HEK293 (cell line): ENCODE measurements around the gene NDUFS7.
A peak's percentile ranks its signal among the peaks of the same experiment; 100 is the strongest.

Source experiments
- CTCF ChIA-PET: fragments of 350-600 bp; formaldehyde crosslinking; extraction: SDS; loops from one replicate; lab custom pipeline; 2021; ENCODE audit warnings: antibody characterized with exemption; lab: Yijun Ruan, JAX
- POLR2A ChIA-PET: fragments of 300-600 bp; formaldehyde crosslinking; extraction: SDS; loops from one replicate; lab custom pipeline; 2020; ENCODE audit warnings: antibody characterized with exemption, inconsistent platforms; lab: Yijun Ruan, JAX
- H3K27ac ChIP-seq: fragments of 200-500 bp; sonication (Bioruptor generic); 2 replicates; pipeline ENCODE4 v1.5.1; 2014; ENCODE audit warnings: low read depth, low read length, control low read depth, inconsistent platforms; ENCODE audit errors: extremely low read depth
- H3K36me3 ChIP-seq, 2 experiments: fragments of 200-500 bp in 1 of 2; sonication (Bioruptor generic) in 1 of 2; 1 replicate in 1 of 2; 2 replicates in 1 of 2; pipeline ENCODE4 v1.5.1; 2014 to 2017; ENCODE audit warnings: inconsistent platforms in 2 of 2, low read length in 2 of 2; ENCODE audit not compliant: control insufficient read depth in 2 of 2, insufficient read depth in 1 of 2
- H3K4me1 ChIP-seq: fragments of 200-500 bp; sonication (Bioruptor generic); 2 replicates; pipeline ENCODE4 v1.5.1; 2014; ENCODE audit warnings: mild to moderate bottlenecking, low read length, inconsistent platforms; ENCODE audit not compliant: control insufficient read depth, insufficient read depth
- H3K4me3 ChIP-seq: 2 replicates; pipeline ENCODE4 v1.5.1; 2011; ENCODE audit warnings: low read depth, mild to moderate bottlenecking, control low read depth, low read length, moderate library complexity
- H3K9me3 ChIP-seq: fragments of 200-500 bp; sonication (Bioruptor generic); 2 replicates; pipeline ENCODE4 v1.5.1; 2014; ENCODE audit warnings: low read depth, low read length, inconsistent platforms; ENCODE audit not compliant: control insufficient read depth, insufficient read depth
- GLIS1 ChIP-seq: fragments of 450-650 bp; formaldehyde crosslinking; IDR thresholded peaks from 2 replicates; pipeline ENCODE4 v1.5.1; 2016; ENCODE audit warnings: missing biosample characterization, missing genetic modification characterization
- MEIS1 ChIP-seq: sonication (generic); formaldehyde crosslinking; IDR thresholded peaks from 2 replicates; pipeline ENCODE4 v1.8.1; 2022; ENCODE audit warnings: missing genetic modification reagents, mild to moderate bottlenecking, borderline replicate concordance
- REPIN1 ChIP-seq: fragments of 450-650 bp; formaldehyde crosslinking; IDR thresholded peaks from 2 replicates; pipeline ENCODE4 v1.5.1; 2017; ENCODE audit warnings: missing biosample characterization, missing genetic modification characterization, low read depth
- TRIM28 ChIP-seq: IDR thresholded peaks from 2 replicates; pipeline ENCODE4 v1.6.1; 2011; ENCODE audit warnings: low read length, control low read depth, borderline replicate concordance
- ZBTB1 ChIP-seq: fragments of 450-650 bp; formaldehyde crosslinking; IDR thresholded peaks from 2 replicates; pipeline ENCODE4 v1.5.1; 2016; ENCODE audit warnings: missing biosample characterization, missing genetic modification characterization
- ZFP69B ChIP-seq: fragments of 450-650 bp; formaldehyde crosslinking; IDR thresholded peaks from 2 replicates; pipeline ENCODE4 v1.5.1; 2016; ENCODE audit warnings: missing biosample characterization, missing genetic modification characterization
- ZNF140 ChIP-seq: fragments of 450-650 bp; formaldehyde crosslinking; IDR thresholded peaks from 2 replicates; pipeline ENCODE4 v1.5.1; 2016; ENCODE audit warnings: missing biosample characterization, missing genetic modification characterization
- ZNF202 ChIP-seq: fragments of 450-650 bp; formaldehyde crosslinking; IDR thresholded peaks from 2 replicates; pipeline ENCODE4 v1.5.1; 2016; ENCODE audit warnings: missing biosample characterization, missing genetic modification characterization, borderline replicate concordance
- ZNF23 ChIP-seq: fragments of 450-650 bp; formaldehyde crosslinking; IDR thresholded peaks from 2 replicates; pipeline ENCODE4 v1.5.1; 2016; ENCODE audit warnings: missing biosample characterization, missing genetic modification characterization, borderline replicate concordance
- ZNF302 ChIP-seq: fragments of 450-650 bp; formaldehyde crosslinking; IDR thresholded peaks from 2 replicates; pipeline ENCODE4 v1.5.1; 2016; ENCODE audit warnings: missing biosample characterization, missing genetic modification characterization, low read depth
- ZNF529 ChIP-seq: fragments of 450-650 bp; formaldehyde crosslinking; IDR thresholded peaks from 2 replicates; pipeline ENCODE4 v1.5.1; 2017; ENCODE audit warnings: missing genetic modification characterization, missing biosample characterization; ENCODE audit not compliant: insufficient replicate concordance
- ZNF701 ChIP-seq: fragments of 450-650 bp; formaldehyde crosslinking; IDR thresholded peaks from 2 replicates; pipeline ENCODE4 v1.5.1; 2016; ENCODE audit warnings: missing biosample characterization, missing genetic modification characterization
- ZNF791 ChIP-seq: fragments of 450-650 bp; formaldehyde crosslinking; IDR thresholded peaks from 2 replicates; pipeline ENCODE4 v1.5.1; 2016; ENCODE audit warnings: missing biosample characterization, missing genetic modification characterization
- ZSCAN16 ChIP-seq: fragments of 450-650 bp; formaldehyde crosslinking; IDR thresholded peaks from 2 replicates; pipeline ENCODE4 v1.5.1; 2016; ENCODE audit warnings: missing biosample characterization, missing genetic modification characterization
- ZSCAN23 ChIP-seq: fragments of 450-650 bp; formaldehyde crosslinking; IDR thresholded peaks from 2 replicates; pipeline ENCODE4 v1.5.1; 2016; ENCODE audit warnings: missing biosample characterization, missing genetic modification characterization
- TF ChIP-seq, protein P1 (sequence below): fragments of 450-650 bp; formaldehyde crosslinking; IDR thresholded peaks from 2 replicates; pipeline ENCODE4 v1.5.1; 2016; ENCODE audit warnings: missing biosample characterization, missing genetic modification characterization
- TF ChIP-seq, protein P2 (sequence below): fragments of 450-650 bp; formaldehyde crosslinking; IDR thresholded peaks from 2 replicates; pipeline ENCODE4 v1.5.1; 2016; ENCODE audit warnings: missing biosample characterization, missing genetic modification characterization
- TF ChIP-seq, protein P3 (sequence below): fragments of 450-650 bp; IDR thresholded peaks from 2 replicates; pipeline ENCODE4 v1.5.1; 2018; ENCODE audit warnings: missing biosample characterization, missing genetic modification characterization
- TF ChIP-seq, protein P4 (sequence below): fragments of 450-650 bp; formaldehyde crosslinking; IDR thresholded peaks from 2 replicates; pipeline ENCODE4 v1.5.0; 2017; ENCODE audit warnings: missing biosample characterization, missing genetic modification characterization, borderline replicate concordance
- TF ChIP-seq, protein P5 (sequence below): fragments of 450-650 bp; formaldehyde crosslinking; IDR thresholded peaks from 2 replicates; pipeline ENCODE4 v1.5.1; 2016; ENCODE audit warnings: missing biosample characterization, missing genetic modification characterization
- TF ChIP-seq, protein P6 (sequence below): fragments of 450-650 bp; formaldehyde crosslinking; IDR thresholded peaks from 2 replicates; pipeline ENCODE4 v1.5.1; 2016; ENCODE audit warnings: missing biosample characterization, missing genetic modification characterization

The NDUFS7 gene

DNA sequence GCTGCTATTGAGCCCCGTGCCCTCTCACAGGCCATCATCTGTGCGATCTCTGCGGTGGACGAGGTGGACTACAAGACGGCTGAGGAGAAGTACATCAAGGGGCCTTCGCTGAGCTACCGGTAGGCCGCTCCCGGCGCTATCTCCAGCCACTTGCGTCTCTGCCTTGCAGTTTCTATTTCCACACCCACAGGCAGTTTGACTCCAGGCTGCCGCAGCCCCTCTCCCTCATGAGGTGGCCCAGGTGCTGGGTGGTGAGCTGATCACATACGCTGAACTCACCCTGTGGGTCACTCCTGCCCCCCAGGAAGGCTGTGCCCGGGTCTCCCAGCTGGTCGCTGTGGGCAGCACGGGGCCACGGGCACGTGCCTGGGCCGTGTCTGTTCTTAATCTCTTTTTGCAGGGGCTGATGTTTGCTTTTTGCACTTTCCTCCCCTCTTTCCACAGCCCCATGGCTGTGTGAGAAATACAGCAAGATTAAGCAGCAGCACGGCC is 10.6 kb upstream of the NDUFS7 start:
- Histone ChIP-seq H3K36me3 (peaks cover 10 to 72% of the 10 kb centered on the region in 2 experiments), H3K9me3 (no peaks in the 10 kb centered on the region), H3K27ac (peak overlapping the region; percentile 31; the same call in 1 of the 2 replicates)

DNA sequence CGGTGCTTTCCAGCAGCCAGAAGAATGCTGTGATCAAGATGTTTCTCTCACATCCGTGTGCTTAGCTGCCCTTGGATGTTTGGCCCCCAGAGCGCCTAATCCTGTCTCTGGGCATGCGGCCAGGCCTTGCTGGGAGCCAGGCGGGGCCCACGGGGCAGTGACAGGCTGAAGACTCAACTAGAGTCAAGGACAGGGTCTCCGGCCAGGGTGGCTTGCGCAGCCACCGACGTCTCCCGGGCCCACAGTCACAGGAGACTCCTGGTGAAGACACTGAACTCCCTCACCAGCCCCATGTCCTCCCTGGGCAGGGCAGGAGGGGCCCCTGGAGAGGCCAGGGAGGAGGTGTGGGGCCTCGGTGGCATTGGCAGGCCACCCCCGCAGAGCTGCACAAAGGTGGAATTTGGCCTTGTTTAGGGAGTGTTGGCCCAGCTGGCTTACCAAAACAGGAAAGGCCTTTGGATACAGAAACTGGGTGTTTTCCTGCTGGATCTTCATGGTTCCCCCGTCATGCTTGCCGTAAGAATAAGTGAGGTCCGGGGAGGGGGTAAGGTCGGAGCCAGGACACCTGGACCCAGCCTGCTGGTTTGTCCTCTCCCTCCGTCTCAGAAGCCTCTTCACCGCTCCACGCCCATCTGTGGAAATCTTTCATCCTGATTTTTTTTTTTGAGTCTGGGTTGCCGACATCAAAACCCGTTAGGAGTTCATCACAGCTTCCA is 10.0 kb upstream of the NDUFS7 start:
- Histone ChIP-seq H3K27ac (peak overlapping the region; percentile 31; the same call in 1 of the 2 replicates), H3K4me1 (no peaks in the 10 kb centered on the region), H3K9me3 (no peaks in the 10 kb centered on the region), H3K36me3 (peaks cover 10 to 66% of the 10 kb centered on the region in 2 experiments), H3K4me3 (no peak overlapping the region)
- ChIA-PET CTCF (interaction anchor here (0.6 to 1.4 kb wide), 2 partner anchors 9 to 47 kb away, joined by 5 read pairs; no protein-coding TSS in a partner anchor), POLR2A (interaction anchor here (2.4 kb wide), 1 partner anchor 95 kb away, joined by 9 read pairs; no protein-coding TSS in a partner anchor)
- TF ChIP-seq, protein P1, sequence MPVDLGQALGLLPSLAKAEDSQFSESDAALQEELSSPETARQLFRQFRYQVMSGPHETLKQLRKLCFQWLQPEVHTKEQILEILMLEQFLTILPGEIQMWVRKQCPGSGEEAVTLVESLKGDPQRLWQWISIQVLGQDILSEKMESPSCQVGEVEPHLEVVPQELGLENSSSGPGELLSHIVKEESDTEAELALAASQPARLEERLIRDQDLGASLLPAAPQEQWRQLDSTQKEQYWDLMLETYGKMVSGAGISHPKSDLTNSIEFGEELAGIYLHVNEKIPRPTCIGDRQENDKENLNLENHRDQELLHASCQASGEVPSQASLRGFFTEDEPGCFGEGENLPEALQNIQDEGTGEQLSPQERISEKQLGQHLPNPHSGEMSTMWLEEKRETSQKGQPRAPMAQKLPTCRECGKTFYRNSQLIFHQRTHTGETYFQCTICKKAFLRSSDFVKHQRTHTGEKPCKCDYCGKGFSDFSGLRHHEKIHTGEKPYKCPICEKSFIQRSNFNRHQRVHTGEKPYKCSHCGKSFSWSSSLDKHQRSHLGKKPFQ: no peak
- TF ChIP-seq ZSCAN16 (tag by site-specific recombination) (no peak), ZNF529 (tag by site-specific recombination) (no peak), ZNF140 (no peak), MEIS1 (no peak), REPIN1 (tag by site-specific recombination) (no peak), ZNF302 (tag by site-specific recombination) (no peak), ZNF23 (tag by site-specific recombination) (no peak), ZBTB1 (tag by site-specific recombination) (no peak), ZSCAN23 (no peak), TRIM28 (no peak), ZNF701 (no peak), ZNF202 (tag by site-specific recombination) (no peak), ZFP69B (tag by site-specific recombination) (peak; percentile 96)
- TF ChIP-seq, protein P2, sequence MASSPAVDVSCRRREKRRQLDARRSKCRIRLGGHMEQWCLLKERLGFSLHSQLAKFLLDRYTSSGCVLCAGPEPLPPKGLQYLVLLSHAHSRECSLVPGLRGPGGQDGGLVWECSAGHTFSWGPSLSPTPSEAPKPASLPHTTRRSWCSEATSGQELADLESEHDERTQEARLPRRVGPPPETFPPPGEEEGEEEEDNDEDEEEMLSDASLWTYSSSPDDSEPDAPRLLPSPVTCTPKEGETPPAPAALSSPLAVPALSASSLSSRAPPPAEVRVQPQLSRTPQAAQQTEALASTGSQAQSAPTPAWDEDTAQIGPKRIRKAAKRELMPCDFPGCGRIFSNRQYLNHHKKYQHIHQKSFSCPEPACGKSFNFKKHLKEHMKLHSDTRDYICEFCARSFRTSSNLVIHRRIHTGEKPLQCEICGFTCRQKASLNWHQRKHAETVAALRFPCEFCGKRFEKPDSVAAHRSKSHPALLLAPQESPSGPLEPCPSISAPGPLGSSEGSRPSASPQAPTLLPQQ (tag by site-specific recombination): peak; percentile 98
- TF ChIP-seq, protein P3, sequence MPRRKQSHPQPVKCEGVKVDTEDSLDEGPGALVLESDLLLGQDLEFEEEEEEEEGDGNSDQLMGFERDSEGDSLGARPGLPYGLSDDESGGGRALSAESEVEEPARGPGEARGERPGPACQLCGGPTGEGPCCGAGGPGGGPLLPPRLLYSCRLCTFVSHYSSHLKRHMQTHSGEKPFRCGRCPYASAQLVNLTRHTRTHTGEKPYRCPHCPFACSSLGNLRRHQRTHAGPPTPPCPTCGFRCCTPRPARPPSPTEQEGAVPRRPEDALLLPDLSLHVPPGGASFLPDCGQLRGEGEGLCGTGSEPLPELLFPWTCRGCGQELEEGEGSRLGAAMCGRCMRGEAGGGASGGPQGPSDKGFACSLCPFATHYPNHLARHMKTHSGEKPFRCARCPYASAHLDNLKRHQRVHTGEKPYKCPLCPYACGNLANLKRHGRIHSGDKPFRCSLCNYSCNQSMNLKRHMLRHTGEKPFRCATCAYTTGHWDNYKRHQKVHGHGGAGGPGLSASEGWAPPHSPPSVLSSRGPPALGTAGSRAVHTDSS (tag by site-specific recombination): no peak
- TF ChIP-seq, protein P4, sequence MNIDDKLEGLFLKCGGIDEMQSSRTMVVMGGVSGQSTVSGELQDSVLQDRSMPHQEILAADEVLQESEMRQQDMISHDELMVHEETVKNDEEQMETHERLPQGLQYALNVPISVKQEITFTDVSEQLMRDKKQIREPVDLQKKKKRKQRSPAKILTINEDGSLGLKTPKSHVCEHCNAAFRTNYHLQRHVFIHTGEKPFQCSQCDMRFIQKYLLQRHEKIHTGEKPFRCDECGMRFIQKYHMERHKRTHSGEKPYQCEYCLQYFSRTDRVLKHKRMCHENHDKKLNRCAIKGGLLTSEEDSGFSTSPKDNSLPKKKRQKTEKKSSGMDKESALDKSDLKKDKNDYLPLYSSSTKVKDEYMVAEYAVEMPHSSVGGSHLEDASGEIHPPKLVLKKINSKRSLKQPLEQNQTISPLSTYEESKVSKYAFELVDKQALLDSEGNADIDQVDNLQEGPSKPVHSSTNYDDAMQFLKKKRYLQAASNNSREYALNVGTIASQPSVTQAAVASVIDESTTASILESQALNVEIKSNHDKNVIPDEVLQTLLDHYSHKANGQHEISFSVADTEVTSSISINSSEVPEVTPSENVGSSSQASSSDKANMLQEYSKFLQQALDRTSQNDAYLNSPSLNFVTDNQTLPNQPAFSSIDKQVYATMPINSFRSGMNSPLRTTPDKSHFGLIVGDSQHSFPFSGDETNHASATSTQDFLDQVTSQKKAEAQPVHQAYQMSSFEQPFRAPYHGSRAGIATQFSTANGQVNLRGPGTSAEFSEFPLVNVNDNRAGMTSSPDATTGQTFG (tag by site-specific recombination): no peak
- TF ChIP-seq, protein P5, sequence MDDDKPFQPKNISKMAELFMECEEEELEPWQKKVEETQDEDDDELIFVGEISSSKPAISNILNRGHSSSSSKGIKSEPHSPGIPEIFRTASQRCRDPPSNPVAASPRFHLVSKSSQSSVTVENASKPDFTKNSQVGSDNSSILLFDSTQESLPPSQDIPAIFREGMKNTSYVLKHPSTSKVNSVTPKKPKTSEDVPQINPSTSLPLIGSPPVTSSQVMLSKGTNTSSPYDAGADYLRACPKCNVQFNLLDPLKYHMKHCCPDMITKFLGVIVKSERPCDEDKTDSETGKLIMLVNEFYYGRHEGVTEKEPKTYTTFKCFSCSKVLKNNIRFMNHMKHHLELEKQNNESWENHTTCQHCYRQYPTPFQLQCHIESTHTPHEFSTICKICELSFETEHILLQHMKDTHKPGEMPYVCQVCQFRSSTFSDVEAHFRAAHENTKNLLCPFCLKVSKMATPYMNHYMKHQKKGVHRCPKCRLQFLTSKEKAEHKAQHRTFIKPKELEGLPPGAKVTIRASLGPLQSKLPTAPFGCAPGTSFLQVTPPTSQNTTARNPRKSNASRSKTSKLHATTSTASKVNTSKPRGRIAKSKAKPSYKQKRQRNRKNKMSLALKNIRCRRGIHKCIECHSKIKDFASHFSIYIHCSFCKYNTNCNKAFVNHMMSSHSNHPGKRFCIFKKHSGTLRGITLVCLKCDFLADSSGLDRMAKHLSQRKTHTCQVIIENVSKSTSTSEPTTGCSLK: no peak

More for the DNA sequence above, 10.6 kb upstream of the NDUFS7 start:
- H3K4me1 ChIP-seq: no peaks in the 10 kb centered on the region
- TF ChIP-seq, protein P6, sequence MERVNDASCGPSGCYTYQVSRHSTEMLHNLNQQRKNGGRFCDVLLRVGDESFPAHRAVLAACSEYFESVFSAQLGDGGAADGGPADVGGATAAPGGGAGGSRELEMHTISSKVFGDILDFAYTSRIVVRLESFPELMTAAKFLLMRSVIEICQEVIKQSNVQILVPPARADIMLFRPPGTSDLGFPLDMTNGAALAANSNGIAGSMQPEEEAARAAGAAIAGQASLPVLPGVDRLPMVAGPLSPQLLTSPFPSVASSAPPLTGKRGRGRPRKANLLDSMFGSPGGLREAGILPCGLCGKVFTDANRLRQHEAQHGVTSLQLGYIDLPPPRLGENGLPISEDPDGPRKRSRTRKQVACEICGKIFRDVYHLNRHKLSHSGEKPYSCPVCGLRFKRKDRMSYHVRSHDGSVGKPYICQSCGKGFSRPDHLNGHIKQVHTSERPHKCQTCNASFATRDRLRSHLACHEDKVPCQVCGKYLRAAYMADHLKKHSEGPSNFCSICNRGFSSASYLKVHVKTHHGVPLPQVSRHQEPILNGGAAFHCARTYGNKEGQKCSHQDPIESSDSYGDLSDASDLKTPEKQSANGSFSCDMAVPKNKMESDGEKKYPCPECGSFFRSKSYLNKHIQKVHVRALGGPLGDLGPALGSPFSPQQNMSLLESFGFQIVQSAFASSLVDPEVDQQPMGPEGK (tag by site-specific recombination): no peak
- TF ChIP-seq GLIS1 (peak; percentile 17; the same call in 1 of the 2 replicates), ZNF791 (no peak)
- TF ChIP-seq, all 188 proteins: peak for 1
- no peak overlapping the region for H3K4me3 ChIP-seq
- ChIA-PET CTCF (interaction anchor here (0.6 to 4.1 kb wide), 6 partner anchors 10 to 94 kb away, joined by 3 to 28 read pairs (median 4); no protein-coding TSS in a partner anchor), POLR2A (interaction anchor here (1.8 to 2.4 kb wide), 2 partner anchors 94 to 104 kb away, joined by 5 to 9 read pairs; partner anchors contain the start of gene CIRBP)
